Measurements from ENCODE around the gene PCDHGC3. TPM values are rescaled to one million over a fixed set of nuclear protein-coding genes. Genes with fewer than 3 reads are reported as not detected.
A peak's percentile ranks its signal among the peaks of the same experiment; 100 is the strongest.

PCDHGC3 gene
- total RNA-seq, 3 donors from 2014 or later: 12.1 to 50.5 (median 24.5) TPM

GRCh38 chr5:141479776-141480175, 4.0 kb downstream of the PCDHGC3 start:
- TF ChIP-seq CTCF (IDR thresholded peaks at IDR 0.05): no peak
- intact Hi-C loops (cut with DNase I, micrococcal nuclease): no loop called here
- DNase-seq: no peak
- ATAC-seq: no peak
- Histone ChIP-seq H3K9me3 (no peaks in the 10 kb centered on the region), H3K4me3 (no peak overlapping the region), H3K36me3 (ENCODE audit: low read depth) (no peaks in the 10 kb centered on the region), H3K4me1 (ENCODE audit: low read depth) (peaks cover 12% of the 10 kb centered on the region)

GRCh38 chr5:141483902-141484301, 8.1 kb downstream of the PCDHGC3 start:
- intact Hi-C loops (cut with DNase I, micrococcal nuclease): no loop called here
- no peaks in the 10 kb centered on the region for H3K36me3 ChIP-seq (ENCODE audit: low read depth)
- H3K9me3 ChIP-seq: no peaks in the 10 kb centered on the region
- peaks cover 10% of the 10 kb centered on the region for H3K4me1 ChIP-seq (ENCODE audit: low read depth)
- TF ChIP-seq CTCF (IDR thresholded peaks at IDR 0.05): no peak
- ATAC-seq: no peak
- no peak for DNase-seq
- no peak overlapping the region for H3K4me3 ChIP-seq

- H3K4me1 ChIP-seq (ENCODE audit: low read depth): peaks cover 10% of the 10 kb centered on the region
- H3K9me3 ChIP-seq: no peaks in the 10 kb centered on the region
- TF ChIP-seq CTCF (IDR thresholded peaks at IDR 0.05): no peak
- DNase-seq (no peak), ATAC-seq (no peak)
- no peak overlapping the region for H3K4me3 ChIP-seq
- no peaks in the 10 kb centered on the region for H3K36me3 ChIP-seq (ENCODE audit: low read depth)
- intact Hi-C loops (cut with DNase I, micrococcal nuclease): no loop called here
Measured at GRCh38 chr5:141484310-141484640, 8.5 kb downstream of the PCDHGC3 start.

GRCh38 chr5:141484641-141485311, 9.0 kb downstream of the PCDHGC3 start, which contains the start of gene PCDHGC4:
Gene PCDHGC4, plus strand, starts transcription at chr5:141485030. Its CDS starts 144 bp downstream, at chr5:141485174.
- Histone ChIP-seq H3K9me3 (no peaks in the 10 kb centered on the region), H3K36me3 (ENCODE audit: low read depth) (no peaks in the 10 kb centered on the region), H3K4me3 (no peak within 1 kb of the TSS), H3K4me1 (ENCODE audit: low read depth) (peaks cover 8% of the 10 kb centered on the region)
- ATAC-seq: peak; percentile 62
- peak in 2 of 3 donors; percentile 11 to 36 for DNase-seq
- intact Hi-C loops (cut with DNase I, micrococcal nuclease): no loop called here
- TF ChIP-seq CTCF (IDR thresholded peaks at IDR 0.05): no peak

- no peak for DNase-seq
- Histone ChIP-seq H3K9me3 (no peaks in the 10 kb centered on the region), H3K4me3 (no peak overlapping the region), H3K36me3 (ENCODE audit: low read depth) (no peaks in the 10 kb centered on the region), H3K4me1 (ENCODE audit: low read depth) (peaks cover 8% of the 10 kb centered on the region)
- TF ChIP-seq CTCF (IDR thresholded peaks at IDR 0.05): no peak
- peak; percentile 21 for ATAC-seq
- intact Hi-C loops (cut with DNase I, micrococcal nuclease): no loop called here
Measured at GRCh38 chr5:141485321-141486055, 9.7 kb downstream of the PCDHGC3 start.
